HepG2 (cell line): Measurements from ENCODE around the gene CNNM2. TPM values are rescaled to one million over a fixed set of nuclear protein-coding genes. Genes with fewer than 3 reads are reported as not detected.

ENCODE experiments used
- ESRRA ChIP-seq: sonication (generic); formaldehyde crosslinking; IDR thresholded peaks from 2 replicates; pipeline ENCODE4 v1.5.1; 2020; ENCODE audit warnings: mild to moderate bottlenecking, low read depth, missing genetic modification reagents
- GATAD1 ChIP-seq: IDR thresholded peaks from 2 replicates; pipeline ENCODE4 v1.6.1; 2016; ENCODE audit warnings: missing genetic modification reagents, missing compliant biosample characterization
- HNF4G ChIP-seq, 2 experiments: sonication (generic) in 1 of 2; formaldehyde crosslinking in 1 of 2; IDR thresholded peaks; 2 replicates each; pipeline versions ENCODE4 v1.4.0 to v1.6.1; 2011 to 2020; ENCODE audit warnings: borderline replicate concordance in 2 of 2, low read depth in 2 of 2, mild to moderate bottlenecking in 2 of 2, low read length in 1 of 2, missing genetic modification reagents in 1 of 2, moderate library complexity in 1 of 2
- HNRNPL ChIP-seq: fragments of 200-400 bp; formaldehyde crosslinking; IDR thresholded peaks from 2 replicates; pipeline ENCODE4 v1.6.1; 2017; ENCODE audit warnings: mild to moderate bottlenecking, low read depth, low read length
- JARID2 ChIP-seq: sonication (generic); formaldehyde crosslinking; IDR thresholded peaks from 2 replicates; pipeline ENCODE4 v1.8.1; 2023; ENCODE audit warnings: missing genetic modification reagents, inconsistent platforms; ENCODE audit not compliant: insufficient replicate concordance
- NCOA2 ChIP-seq: sonication (generic); formaldehyde crosslinking; IDR thresholded peaks from 2 replicates; pipeline ENCODE4 v1.8.0; 2022; ENCODE audit warnings: inconsistent platforms
- NR2F1 ChIP-seq, 2 experiments: fragments of 450-650 bp in 1 of 2; formaldehyde crosslinking in 1 of 2; IDR thresholded peaks; 2 replicates each; pipeline versions ENCODE4 v1.5.0 to v1.6.1; 2016 to 2020; ENCODE audit warnings: mild to moderate bottlenecking in 1 of 2, missing compliant biosample characterization in 1 of 2, missing genetic modification reagents in 1 of 2, moderate library complexity in 1 of 2
- RARG ChIP-seq: sonication (generic); formaldehyde crosslinking; IDR thresholded peaks from 2 replicates; pipeline ENCODE4 v1.4.0; 2020; ENCODE audit warnings: low read depth, mild to moderate bottlenecking, missing genetic modification reagents
- SIX1 ChIP-seq: sonication (generic); formaldehyde crosslinking; IDR thresholded peaks from 2 replicates; pipeline ENCODE4 v1.4.0; 2020; ENCODE audit warnings: missing genetic modification reagents, borderline replicate concordance
- STAT5B ChIP-seq: sonication (generic); formaldehyde crosslinking; IDR thresholded peaks from 2 replicates; pipeline ENCODE4 v1.4.0; 2020; ENCODE audit warnings: missing genetic modification reagents
- TBX3 ChIP-seq: fragments of 450-650 bp; IDR thresholded peaks from 2 replicates; pipeline ENCODE4 v1.6.1; 2017; ENCODE audit warnings: antibody characterized with exemption, mild to moderate bottlenecking, inconsistent platforms, borderline replicate concordance
- WIZ ChIP-seq: sonication (generic); formaldehyde crosslinking; IDR thresholded peaks from 2 replicates; pipeline ENCODE4 v1.5.1; 2020; ENCODE audit warnings: mild to moderate bottlenecking, missing genetic modification reagents
- ZNF274 ChIP-seq: sonication (generic); formaldehyde crosslinking; IDR thresholded peaks from 2 replicates; pipeline ENCODE4 v1.5.1; 2020; ENCODE audit warnings: mild to moderate bottlenecking, missing genetic modification reagents
- polyA plus RNA-seq, 8 experiments: library from polyadenylated mRNA; depleted of rRNA in 3 of 8; stranded (reverse) in 7 of 8; unstranded in 1 of 8; fragments of >200 nt; fragmentation: Illumina TruSeq in 4 of 8; extraction: Trizol in 4 of 8; gene quantifications; 2 replicates each; pipeline versions ENCODE4 v1.2.1 to v1.2.3, GENCODE V29; 2011 to 2016; ENCODE audit warnings: low read depth in 4 of 8, missing spikeins in 1 of 8, mixed read lengths in 1 of 8; ENCODE audit not compliant: insufficient read depth in 1 of 8
- total RNA-seq, 5 experiments: library from RNA; depleted of rRNA; stranded (reverse); fragments of >200 nt; fragmentation: Illumina TruSeq; extraction: Trizol; gene quantifications; 2 replicates each; pipeline ENCODE4 v1.2.3, GENCODE V29; 2016; ENCODE audit warnings: low read depth in 1 of 5
- TF ChIP-seq, protein P1 (sequence below): sonication (generic); formaldehyde crosslinking; IDR thresholded peaks from 2 replicates; pipeline ENCODE4 v1.4.0; 2020; ENCODE audit warnings: low read depth, missing genetic modification reagents
- TF ChIP-seq, protein P2 (sequence below): sonication (generic); formaldehyde crosslinking; IDR thresholded peaks from 2 replicates; pipeline ENCODE4 v1.8.0; 2022; ENCODE audit warnings: missing genetic modification reagents, mild to moderate bottlenecking, inconsistent platforms, borderline replicate concordance
- TF ChIP-seq, protein P3 (sequence below): sonication (generic); formaldehyde crosslinking; IDR thresholded peaks from 2 replicates; pipeline ENCODE4 v1.4.0; 2020; ENCODE audit warnings: missing genetic modification reagents, mild to moderate bottlenecking, borderline replicate concordance

Gene CNNM2
- total and polyA plus RNA-seq, 2 of the 13 experiments (the other 11 are each of a cell fraction or from before 2014, with no cell fraction given) = 7.1 to 9.0 TPM

DNA sequence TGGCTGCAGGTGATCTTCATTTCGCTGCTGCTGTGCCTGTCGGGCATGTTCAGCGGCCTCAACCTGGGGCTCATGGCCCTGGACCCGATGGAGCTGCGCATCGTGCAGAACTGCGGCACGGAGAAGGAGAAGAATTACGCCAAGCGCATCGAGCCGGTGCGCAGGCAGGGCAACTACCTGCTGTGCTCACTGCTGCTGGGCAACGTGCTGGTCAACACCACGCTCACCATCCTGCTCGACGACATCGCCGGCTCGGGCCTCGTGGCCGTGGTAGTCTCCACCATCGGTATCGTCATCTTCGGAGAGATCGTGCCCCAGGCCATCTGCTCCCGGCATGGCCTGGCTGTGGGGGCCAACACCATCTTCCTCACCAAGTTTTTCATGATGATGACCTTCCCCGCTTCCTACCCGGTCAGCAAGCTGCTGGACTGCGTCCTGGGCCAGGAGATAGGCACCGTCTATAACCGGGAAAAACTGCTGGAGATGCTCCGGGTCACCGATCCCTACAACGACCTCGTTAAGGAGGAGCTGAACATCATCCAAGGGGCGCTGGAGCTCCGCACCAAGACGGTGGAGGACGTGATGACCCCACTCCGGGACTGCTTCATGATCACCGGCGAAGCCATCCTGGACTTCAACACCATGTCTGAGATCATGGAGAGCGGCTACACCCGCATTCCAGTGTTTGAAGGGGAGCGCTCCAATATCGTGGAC is 1.3 kb downstream of the CNNM2 start (continued):
- TF ChIP-seq ZNF274 (CRISPR knock-in tag) (peak; percentile 76; the same call in 1 of the 2 replicates), HNF4G (IDR thresholded peaks at IDR 0.05; ENCODE audit: borderline replicate concordance, low read depth, low read length) (no peak), HNF4G (CRISPR knock-in tag; IDR thresholded peaks at IDR 0.05; ENCODE audit: borderline replicate concordance, low read depth) (no peak), SIX1 (no peak), NCOA2 (CRISPR knock-in tag) (0 out of 2 replicates have a peak, but pooled peaks have one; percentile 16), STAT5B (no peak), JARID2 (CRISPR knock-in tag) (no peak), ESRRA (no peak), TBX3 (no peak), WIZ (no peak), HNRNPL (no peak; the same call in 1 of the 2 replicates), RARG (CRISPR knock-in tag) (no peak), GATAD1 (CRISPR knock-in tag) (0 out of 2 replicates have a peak, but pooled peaks have one; percentile 37), NR2F1 (CRISPR knock-in tag; IDR thresholded peaks at IDR 0.05) (no peak)
- TF ChIP-seq, protein P1, sequence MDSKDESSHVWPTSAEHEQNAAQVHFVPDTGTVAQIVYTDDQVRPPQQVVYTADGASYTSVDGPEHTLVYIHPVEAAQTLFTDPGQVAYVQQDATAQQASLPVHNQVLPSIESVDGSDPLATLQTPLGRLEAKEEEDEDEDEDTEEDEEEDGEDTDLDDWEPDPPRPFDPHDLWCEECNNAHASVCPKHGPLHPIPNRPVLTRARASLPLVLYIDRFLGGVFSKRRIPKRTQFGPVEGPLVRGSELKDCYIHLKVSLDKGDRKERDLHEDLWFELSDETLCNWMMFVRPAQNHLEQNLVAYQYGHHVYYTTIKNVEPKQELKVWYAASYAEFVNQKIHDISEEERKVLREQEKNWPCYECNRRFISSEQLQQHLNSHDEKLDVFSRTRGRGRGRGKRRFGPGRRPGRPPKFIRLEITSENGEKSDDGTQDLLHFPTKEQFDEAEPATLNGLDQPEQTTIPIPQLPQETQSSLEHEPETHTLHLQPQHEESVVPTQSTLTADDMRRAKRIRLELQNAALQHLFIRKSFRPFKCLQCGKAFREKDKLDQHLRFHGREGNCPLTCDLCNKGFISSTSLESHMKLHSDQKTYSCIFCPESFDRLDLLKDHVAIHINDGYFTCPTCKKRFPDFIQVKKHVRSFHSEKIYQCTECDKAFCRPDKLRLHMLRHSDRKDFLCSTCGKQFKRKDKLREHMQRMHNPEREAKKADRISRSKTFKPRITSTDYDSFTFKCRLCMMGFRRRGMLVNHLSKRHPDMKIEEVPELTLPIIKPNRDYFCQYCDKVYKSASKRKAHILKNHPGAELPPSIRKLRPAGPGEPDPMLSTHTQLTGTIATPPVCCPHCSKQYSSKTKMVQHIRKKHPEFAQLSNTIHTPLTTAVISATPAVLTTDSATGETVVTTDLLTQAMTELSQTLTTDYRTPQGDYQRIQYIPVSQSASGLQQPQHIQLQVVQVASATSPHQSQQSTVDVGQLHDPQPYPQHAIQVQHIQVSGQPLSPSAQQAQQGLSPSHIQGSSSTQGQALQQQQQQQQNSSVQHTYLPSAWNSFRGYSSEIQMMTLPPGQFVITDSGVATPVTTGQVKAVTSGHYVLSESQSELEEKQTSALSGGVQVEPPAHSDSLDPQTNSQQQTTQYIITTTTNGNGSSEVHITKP (CRISPR knock-in tag) = no peak
- TF ChIP-seq, protein P2, sequence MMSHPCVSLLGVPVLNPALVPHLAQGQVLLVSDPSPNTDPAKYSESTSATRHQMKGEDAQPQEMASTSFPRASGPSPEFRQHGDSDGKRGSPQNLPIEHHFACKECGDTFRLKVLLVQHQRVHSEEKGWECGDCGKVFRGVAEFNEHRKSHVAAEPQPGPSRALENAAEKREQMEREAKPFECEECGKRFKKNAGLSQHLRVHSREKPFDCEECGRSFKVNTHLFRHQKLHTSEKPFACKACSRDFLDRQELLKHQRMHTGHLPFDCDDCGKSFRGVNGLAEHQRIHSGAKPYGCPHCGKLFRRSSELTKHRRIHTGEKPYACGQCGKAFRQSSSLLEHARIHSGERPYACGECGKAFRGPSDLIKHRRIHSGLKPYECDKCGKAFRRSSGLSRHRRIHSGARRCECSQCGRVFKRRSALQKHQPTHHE (CRISPR knock-in tag) = no peak
- TF ChIP-seq, protein P3, sequence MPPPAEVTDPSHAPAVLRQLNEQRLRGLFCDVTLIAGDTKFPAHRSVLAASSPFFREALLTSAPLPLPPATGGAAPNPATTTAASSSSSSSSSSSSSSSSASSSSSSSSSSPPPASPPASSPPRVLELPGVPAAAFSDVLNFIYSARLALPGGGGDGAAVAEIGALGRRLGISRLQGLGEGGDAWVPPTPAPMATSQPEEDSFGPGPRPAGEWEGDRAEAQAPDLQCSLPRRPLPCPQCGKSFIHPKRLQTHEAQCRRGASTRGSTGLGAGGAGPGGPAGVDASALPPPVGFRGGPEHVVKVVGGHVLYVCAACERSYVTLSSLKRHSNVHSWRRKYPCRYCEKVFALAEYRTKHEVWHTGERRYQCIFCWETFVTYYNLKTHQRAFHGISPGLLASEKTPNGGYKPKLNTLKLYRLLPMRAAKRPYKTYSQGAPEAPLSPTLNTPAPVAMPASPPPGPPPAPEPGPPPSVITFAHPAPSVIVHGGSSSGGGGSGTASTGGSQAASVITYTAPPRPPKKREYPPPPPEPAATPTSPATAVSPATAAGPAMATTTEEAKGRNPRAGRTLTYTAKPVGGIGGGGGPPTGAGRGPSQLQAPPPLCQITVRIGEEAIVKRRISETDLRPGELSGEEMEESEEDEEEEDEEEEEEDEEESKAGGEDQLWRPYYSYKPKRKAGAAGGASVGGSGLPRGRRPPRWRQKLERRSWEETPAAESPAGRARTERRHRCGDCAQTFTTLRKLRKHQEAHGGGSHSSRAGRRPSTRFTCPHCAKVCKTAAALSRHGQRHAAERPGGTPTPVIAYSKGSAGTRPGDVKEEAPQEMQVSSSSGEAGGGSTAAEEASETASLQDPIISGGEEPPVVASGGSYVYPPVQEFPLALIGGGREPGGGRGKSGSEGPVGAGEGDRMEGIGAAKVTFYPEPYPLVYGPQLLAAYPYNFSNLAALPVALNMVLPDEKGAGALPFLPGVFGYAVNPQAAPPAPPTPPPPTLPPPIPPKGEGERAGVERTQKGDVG (CRISPR knock-in tag) = peak; percentile 63; the same call in 1 of the 2 replicates
